ENCODE data around the gene ZSWIM8. TPM values are rescaled to one million over a fixed set of nuclear protein-coding genes. Genes with fewer than 3 reads are reported as not detected.

ZSWIM8 gene
- total and polyA plus RNA-seq, 2 donors (not counting 1 experiment from before 2014, with no cell fraction given), result 110 to 147 TPM

- no peak overlapping the region for H3K4me3 Mint-ChIP-seq
- CTCF ChIA-PET, result no interaction called here
- no peak overlapping the region for H2AFZ ChIP-seq (ENCODE audit: insufficient read depth, low read depth, low read length, poor library complexity, severe bottlenecking)
- peaks cover 0 to 51% of the 10 kb centered on the region in 2 experiments for H3K36me3 ChIP-seq (replicated peaks in 1 of 2; ENCODE audit: control extremely low read depth in 1 of 2, control insufficient read depth in 1 of 2, extremely low read depth in 1 of 2, insufficient read depth in 2 of 2, low read length in 1 of 2)
- no peak overlapping the region for H3K4me3 ChIP-seq (ENCODE audit: control extremely low read depth in 1 of 5, extremely low read depth in 1 of 5, insufficient read depth in 1 of 5, low read depth in 2 of 5, low read length in 4 of 5)
- intact Hi-C loops (cut with micrococcal nuclease), result no loop called here
- no peak overlapping the region for H3K4me2 ChIP-seq (replicated peaks; ENCODE audit: low read depth, low read length, poor library complexity, severe bottlenecking)
- DNase-seq (no peak), ATAC-seq (ENCODE audit: low read depth) (no peak)
- H3K4me1 ChIP-seq (ENCODE audit: control insufficient read depth in 2 of 2, insufficient read depth in 2 of 2, low read length in 2 of 2), result no peaks in the 10 kb centered on the region
- H3K4me1 Mint-ChIP-seq, result no peaks in the 10 kb centered on the region
- H3K79me2 ChIP-seq (ENCODE audit: control insufficient read depth, insufficient read depth, low read length), result no peaks in the 10 kb centered on the region
- TF ChIP-seq EZH2 (IDR thresholded peaks at IDR 0.05; ENCODE audit: borderline replicate concordance, insufficient read depth, low read depth, low read length, poor library complexity, severe bottlenecking) (no peak), CTCF (IDR thresholded peaks at IDR 0.05) (no peak)
- no peak overlapping the region for H3K27ac ChIP-seq (ENCODE audit: low read length in 2 of 2)
- 98% methylated on average over 8 of the region's 14 CpGs for WGBS (ENCODE audit: insufficient coverage)
- H3K27me3 ChIP-seq (replicated peaks in 1 of 4; ENCODE audit: control extremely low read depth in 1 of 4, control insufficient read depth in 3 of 4, insufficient read depth in 4 of 4, low read length in 3 of 4), result no peaks in the 10 kb centered on the region
- H3K27me3 Mint-ChIP-seq, result no peaks in the 10 kb centered on the region
- H4K20me1 ChIP-seq (ENCODE audit: control insufficient read depth, insufficient read depth, low read length, poor library complexity, severe bottlenecking), result no peaks in the 10 kb centered on the region
- H3K27ac Mint-ChIP-seq, result no peak overlapping the region
- H3K9me3 ChIP-seq (ENCODE audit: control extremely low read depth in 1 of 3, control insufficient read depth in 2 of 3, insufficient read depth in 1 of 3, low read length in 2 of 3), result no peaks in the 10 kb centered on the region
- no peak overlapping the region for H3K9ac ChIP-seq (ENCODE audit: low read length)
- POLR2A ChIA-PET, result no interaction called here
- H3K9me3 Mint-ChIP-seq (ENCODE audit: insufficient read depth), result no peaks in the 10 kb centered on the region
Observed at GRCh38 chr10:73824146-73824725, 38.8 kb downstream of the ZSWIM8 start.

GRCh38 chr10:73827346-73828089 is 42.1 kb downstream of the ZSWIM8 start:
- no peaks in the 10 kb centered on the region for H3K79me2 ChIP-seq (ENCODE audit: control insufficient read depth, insufficient read depth, low read length)
- H3K4me2 ChIP-seq (replicated peaks; ENCODE audit: low read depth, low read length, poor library complexity, severe bottlenecking), result no peak overlapping the region
- no peak overlapping the region for H3K4me3 ChIP-seq (ENCODE audit: control extremely low read depth in 1 of 5, extremely low read depth in 1 of 5, insufficient read depth in 1 of 5, low read depth in 2 of 5, low read length in 4 of 5)
- H3K4me1 ChIP-seq (ENCODE audit: control insufficient read depth in 2 of 2, insufficient read depth in 2 of 2, low read length in 2 of 2), result no peaks in the 10 kb centered on the region
- H3K36me3 ChIP-seq (replicated peaks in 1 of 2; ENCODE audit: control extremely low read depth in 1 of 2, control insufficient read depth in 1 of 2, extremely low read depth in 1 of 2, insufficient read depth in 2 of 2, low read length in 1 of 2), result peaks cover 0 to 53% of the 10 kb centered on the region in 2 experiments
- DNase-seq, result no peak
- H3K4me1 Mint-ChIP-seq, result no peaks in the 10 kb centered on the region
- no peak overlapping the region for H3K4me3 Mint-ChIP-seq
- ChIA-PET CTCF (interaction anchor here (0.6 to 1.1 kb wide), 2 partner anchors 21 to 40 kb away, joined by 3 to 4 read pairs; no protein-coding TSS in a partner anchor), POLR2A (interaction anchor here (0.6 kb wide), 1 partner anchor 151 kb away, joined by 3 read pairs; no protein-coding TSS in a partner anchor)
- no peak overlapping the region for H3K27ac Mint-ChIP-seq
- H4K20me1 ChIP-seq (ENCODE audit: control insufficient read depth, insufficient read depth, low read length, poor library complexity, severe bottlenecking), result no peaks in the 10 kb centered on the region
- TF ChIP-seq EZH2 (IDR thresholded peaks at IDR 0.05; ENCODE audit: borderline replicate concordance, insufficient read depth, low read depth, low read length, poor library complexity, severe bottlenecking), result no peak
- no peak for TF ChIP-seq CTCF (IDR thresholded peaks at IDR 0.05)
- H3K9ac ChIP-seq (ENCODE audit: low read length), result no peak overlapping the region
- H3K27ac ChIP-seq (ENCODE audit: low read length in 2 of 2), result no peak overlapping the region
- H3K27me3 ChIP-seq (replicated peaks in 1 of 4; ENCODE audit: control extremely low read depth in 1 of 4, control insufficient read depth in 3 of 4, insufficient read depth in 4 of 4, low read length in 3 of 4), result no peaks in the 10 kb centered on the region
- 90% methylated on average over 14 of the region's 19 CpGs for whole genome bisulfite sequencing (ENCODE audit: insufficient coverage)
- no peak overlapping the region for H2AFZ ChIP-seq (ENCODE audit: insufficient read depth, low read depth, low read length, poor library complexity, severe bottlenecking)
- intact Hi-C loops (cut with micrococcal nuclease), result no loop called here
- no peaks in the 10 kb centered on the region for H3K9me3 ChIP-seq (ENCODE audit: control extremely low read depth in 1 of 3, control insufficient read depth in 2 of 3, insufficient read depth in 1 of 3, low read length in 2 of 3)
- H3K27me3 Mint-ChIP-seq, result no peaks in the 10 kb centered on the region
- ATAC-seq (ENCODE audit: low read depth), result no peak
- H3K9me3 Mint-ChIP-seq (ENCODE audit: insufficient read depth), result no peaks in the 10 kb centered on the region

Data from B cell (primary cell).